Breast epithelium (tissue), 3 donors: Measurements from ENCODE around the gene KLHL36.

Experiments
- CTCF ChIP-seq, 3 donors: fragments of 450-650 bp; IDR thresholded peaks; one replicate each; pipeline ENCODE4 v1.5.1; 2016 to 2017; ENCODE audit warnings: antibody characterized with exemption in 3 of 3, mild to moderate bottlenecking in 3 of 3, moderate library complexity in 3 of 3
- POLR2A ChIP-seq: fragments of 450-650 bp; IDR thresholded peaks from one replicate; pipeline ENCODE4 v1.6.1; 2016; ENCODE audit warnings: antibody characterized with exemption, mild to moderate bottlenecking, moderate library complexity
- POLR2AphosphoS5 ChIP-seq, 3 donors: sonication (generic); formaldehyde crosslinking; IDR thresholded peaks; one replicate each; pipeline ENCODE4 v1.6.1; 2017; ENCODE audit warnings: antibody characterized with exemption in 3 of 3

DNA sequence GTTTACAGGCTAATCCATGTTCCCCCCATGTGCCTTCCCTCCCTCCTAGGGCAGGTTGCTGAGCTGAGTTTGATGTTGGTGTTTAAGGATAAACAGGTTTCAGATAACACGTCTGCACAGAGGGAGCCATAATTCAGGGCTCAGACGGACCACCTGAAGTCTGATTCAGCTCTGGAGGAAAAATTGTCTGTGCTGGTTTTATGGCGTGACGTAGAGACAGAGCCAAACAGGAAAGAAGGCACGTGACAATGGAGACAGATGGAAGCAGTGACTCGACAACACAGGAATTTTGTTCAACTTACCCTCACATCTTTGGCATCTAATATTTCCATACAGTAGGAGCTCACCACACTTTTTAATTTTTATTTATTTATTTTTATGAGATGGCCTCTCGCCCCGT lies 40.8 kb downstream of the KLHL36 start:
- no peak for TF ChIP-seq CTCF (IDR thresholded peaks at IDR 0.05)
- TF ChIP-seq POLR2A = no peak
- no peak for TF ChIP-seq POLR2AphosphoS5 (IDR thresholded peaks at IDR 0.05)
